Glomerular visceral epithelial cell (primary cell): ENCODE results near the gene LRRC4B.
"Not testable (repeated sequence)": the region's sequence is repeated elsewhere in the genome, so short reads cannot be mapped to it uniquely, and the experiment has no call there.

Source experiments
- DNase-seq: peaks from one replicate; pipeline ENCODE4 v3.0.0-alpha.2; 2016; ENCODE audit errors: extremely low spot score

Gene LRRC4B

GRCh38 chr19:50553134-50553703 is 15.0 kb downstream of the LRRC4B start:
- no peak for DNase-seq

- no peak for DNase-seq
Measured at GRCh38 chr19:50552540-50552939, 15.7 kb downstream of the LRRC4B start.

GRCh38 chr19:50551715-50552187 is 16.5 kb downstream of the LRRC4B start:
- DNase-seq, result no peak

- no peak for DNase-seq
Measured at GRCh38 chr19:50551034-50551714, 17.1 kb downstream of the LRRC4B start.

GRCh38 chr19:50550594-50550966 is 17.7 kb downstream of the LRRC4B start:
- DNase-seq, result no peak

GRCh38 chr19:50549927-50550593 is 18.2 kb downstream of the LRRC4B start:
- no peak for DNase-seq

GRCh38 chr19:50549059-50549926 is 18.9 kb downstream of the LRRC4B start:
- DNase-seq, result no peak

GRCh38 chr19:50548191-50549058 is 19.8 kb downstream of the LRRC4B start:
- DNase-seq, result no peak

GRCh38 chr19:50547385-50548190 is 20.6 kb downstream of the LRRC4B start:
- DNase-seq, result no peak

GRCh38 chr19:50546527-50547221 is 21.6 kb downstream of the LRRC4B start:
- DNase-seq, result no peak

GRCh38 chr19:50542943-50543342 is 25.3 kb downstream of the LRRC4B start:
- no peak for DNase-seq

GRCh38 chr19:50537769-50538230 is 30.4 kb downstream of the LRRC4B start:
- peak; percentile 73 for DNase-seq

- DNase-seq, result no peak
Measured at GRCh38 chr19:50537306-50537685, 30.9 kb downstream of the LRRC4B start.

- DNase-seq, result no peak
Measured at GRCh38 chr19:50536662-50537305, 31.5 kb downstream of the LRRC4B start.

GRCh38 chr19:50535672-50536187 is 32.5 kb downstream of the LRRC4B start:
- DNase-seq, result no peak

GRCh38 chr19:50534478-50534877 is 33.8 kb downstream of the LRRC4B start:
- DNase-seq, result no peak

- DNase-seq, result no peak
Measured at GRCh38 chr19:50532952-50533351, 35.3 kb downstream of the LRRC4B start.

GRCh38 chr19:50531171-50531612 is 37.0 kb downstream of the LRRC4B start:
- DNase-seq, result no peak

GRCh38 chr19:50528052-50528451 is 40.2 kb downstream of the LRRC4B start:
- not testable (repeated sequence) for DNase-seq
